Transverse colon (tissue), 4 donors: ENCODE results near the gene EDAR.

Source experiments
- CTCF ChIP-seq, 5 experiments: fragments of 200-600 bp in 3 of 5; fragments of 450-650 bp in 2 of 5; sonication (generic) in 3 of 5; IDR thresholded peaks; 1 replicate in 2 of 5; 2 replicates in 3 of 5; pipeline ENCODE4 v1.5.1; 2016 to 2017; ENCODE audit warnings: antibody characterized with exemption in 5 of 5, inconsistent platforms in 3 of 5, mild to moderate bottlenecking in 2 of 5, moderate library complexity in 1 of 5
- EP300 ChIP-seq: sonication (generic); formaldehyde crosslinking; IDR thresholded peaks from one replicate; pipeline ENCODE4 v1.6.1; 2017; ENCODE audit warnings: antibody characterized with exemption, low read depth
- POLR2AphosphoS5 ChIP-seq, 3 donors: sonication (generic); formaldehyde crosslinking; IDR thresholded peaks; one replicate each; pipeline ENCODE4 v1.6.1; 2016; ENCODE audit warnings: antibody characterized with exemption in 3 of 3

- TF ChIP-seq POLR2AphosphoS5 (IDR thresholded peaks at IDR 0.05) (no peak), EP300 (no peak), CTCF (IDR thresholded peaks at IDR 0.05) (no peak)
Measured at GRCh38 chr2:108979461-108979860, 9.6 kb downstream of the EDAR start.
